OCI-LY1 (cell line): ENCODE data around the gene SLC22A12.

Experiments used
- H2AFZ ChIP-seq: fragments of 200-600 bp; sonication (generic), shearing (Covaris generic); 2 replicates; pipeline ENCODE4 v1.6.0; 2014; ENCODE audit warnings: antibody characterized with exemption, mild to moderate bottlenecking, low read length
- H3F3A ChIP-seq: fragments of 200-600 bp; sonication (generic), shearing (Covaris generic); 2 replicates; pipeline ENCODE4 v1.6.0; 2014; ENCODE audit warnings: mild to moderate bottlenecking, antibody characterized with exemption, low read length, moderate library complexity; ENCODE audit not compliant: insufficient read depth
- H3K27ac ChIP-seq: fragments of 200-600 bp; sonication (generic); 2 replicates; pipeline ENCODE4 v1.5.1; 2014; ENCODE audit warnings: low read length, mixed run types, mild to moderate bottlenecking, low read depth; ENCODE audit not compliant: poor library complexity, severe bottlenecking
- H3K27me3 ChIP-seq: fragments of 200-600 bp; sonication (generic); 2 replicates; pipeline ENCODE4 v1.6.0; 2014; ENCODE audit warnings: antibody characterized with exemption, mild to moderate bottlenecking, low read length, moderate library complexity; ENCODE audit not compliant: insufficient read depth
- H3K36me3 ChIP-seq: fragments of 200-600 bp; sonication (generic); 2 replicates; pipeline ENCODE4 v1.6.1; 2014; ENCODE audit warnings: mild to moderate bottlenecking, antibody characterized with exemption, low read length, moderate library complexity, mixed read lengths; ENCODE audit not compliant: insufficient read depth
- H3K4me1 ChIP-seq: fragments of 200-600 bp; sonication (generic); 2 replicates; pipeline ENCODE4 v1.5.1; 2014; ENCODE audit warnings: mild to moderate bottlenecking, low read length, moderate library complexity; ENCODE audit not compliant: insufficient read depth, severe bottlenecking
- H3K4me2 ChIP-seq: fragments of 200-600 bp; sonication (generic), shearing (Covaris generic); 2 replicates; pipeline ENCODE4 v1.6.1; 2014; ENCODE audit warnings: low read length
- H3K4me3 ChIP-seq: fragments of 200-600 bp; sonication (generic); 2 replicates; pipeline ENCODE4 v1.5.1; 2014; ENCODE audit warnings: low read length, low read depth, mild to moderate bottlenecking, mixed read lengths; ENCODE audit not compliant: poor library complexity, severe bottlenecking
- H3K79me2 ChIP-seq: fragments of 200-600 bp; shearing (Covaris generic); 2 replicates; pipeline ENCODE4 v1.6.1; 2016; ENCODE audit warnings: mixed run types, low read length, mixed read lengths; ENCODE audit not compliant: insufficient read depth
- H3K9ac ChIP-seq: fragments of 200-600 bp; sonication (generic), shearing (Covaris generic); 2 replicates; pipeline ENCODE4 v1.6.1; 2014; ENCODE audit warnings: mild to moderate bottlenecking, low read length, mixed read lengths
- H3K9me2 ChIP-seq: fragments of 200-600 bp; sonication (generic), shearing (Covaris generic); 2 replicates; pipeline ENCODE4 v1.6.1; 2014; ENCODE audit warnings: low read depth, mild to moderate bottlenecking, low read length, mixed read lengths
- H3K9me3 ChIP-seq: fragments of 200-600 bp; shearing (Covaris generic); 2 replicates; pipeline ENCODE4 v1.6.1; 2014; ENCODE audit warnings: low read length, mixed read lengths
- H4K20me1 ChIP-seq: fragments of 200-600 bp; sonication (generic), shearing (Covaris generic); 2 replicates; pipeline ENCODE4 v1.6.0; 2016; ENCODE audit warnings: mild to moderate bottlenecking, low read length; ENCODE audit not compliant: insufficient read depth
- EZH2 ChIP-seq: fragments of 200-600 bp; sonication (generic), shearing (Covaris generic); IDR thresholded peaks from 2 replicates; pipeline ENCODE4 v1.8.0; 2017; ENCODE audit warnings: borderline replicate concordance, mixed run types, mild to moderate bottlenecking, antibody characterized with exemption, low read length, moderate library complexity, mixed read lengths
- TF ChIP-seq, protein P1 (sequence below): fragments of 200-600 bp; sonication (generic), shearing (Covaris generic); IDR thresholded peaks from 2 replicates; pipeline ENCODE4 v1.5.1; 2017; ENCODE audit warnings: mild to moderate bottlenecking, antibody characterized with exemption, low read length, moderate library complexity, mixed read lengths

The SLC22A12 gene

DNA sequence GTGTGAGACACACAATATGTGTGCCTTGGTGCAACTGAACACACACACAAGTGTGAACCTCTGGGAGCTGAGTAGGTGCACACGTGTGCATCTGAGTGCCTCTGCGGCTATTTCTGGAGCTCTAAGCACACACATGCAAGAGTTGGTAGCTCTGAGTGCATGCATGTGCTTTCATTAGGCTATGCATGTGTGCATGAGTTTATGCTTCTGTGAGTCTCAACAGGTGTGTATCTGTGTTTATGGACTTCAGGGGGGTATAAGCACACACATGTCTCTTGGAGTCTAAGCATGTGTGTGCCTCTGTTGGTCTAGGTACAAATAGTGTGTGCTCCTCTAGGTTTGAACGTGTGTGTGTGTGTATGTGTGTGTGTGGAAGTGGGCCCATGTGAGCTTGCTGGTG, 25.8 kb downstream of the SLC22A12 start:
- Histone ChIP-seq H3K4me2 (no peak overlapping the region), H3K36me3 (no peaks in the 10 kb centered on the region), H2AFZ (no peak overlapping the region), H3K4me3 (no peak overlapping the region), H3K4me1 (no peaks in the 10 kb centered on the region), H4K20me1 (no peaks in the 10 kb centered on the region), H3K9ac (no peak overlapping the region), H3F3A (no peaks in the 10 kb centered on the region), H3K27ac (no peak overlapping the region), H3K27me3 (peaks cover 6% of the 10 kb centered on the region; the same call in 1 of the 2 replicates), H3K9me2 (no peaks in the 10 kb centered on the region), H3K9me3 (no peaks in the 10 kb centered on the region), H3K79me2 (no peaks in the 10 kb centered on the region)
- TF ChIP-seq, protein P1, sequence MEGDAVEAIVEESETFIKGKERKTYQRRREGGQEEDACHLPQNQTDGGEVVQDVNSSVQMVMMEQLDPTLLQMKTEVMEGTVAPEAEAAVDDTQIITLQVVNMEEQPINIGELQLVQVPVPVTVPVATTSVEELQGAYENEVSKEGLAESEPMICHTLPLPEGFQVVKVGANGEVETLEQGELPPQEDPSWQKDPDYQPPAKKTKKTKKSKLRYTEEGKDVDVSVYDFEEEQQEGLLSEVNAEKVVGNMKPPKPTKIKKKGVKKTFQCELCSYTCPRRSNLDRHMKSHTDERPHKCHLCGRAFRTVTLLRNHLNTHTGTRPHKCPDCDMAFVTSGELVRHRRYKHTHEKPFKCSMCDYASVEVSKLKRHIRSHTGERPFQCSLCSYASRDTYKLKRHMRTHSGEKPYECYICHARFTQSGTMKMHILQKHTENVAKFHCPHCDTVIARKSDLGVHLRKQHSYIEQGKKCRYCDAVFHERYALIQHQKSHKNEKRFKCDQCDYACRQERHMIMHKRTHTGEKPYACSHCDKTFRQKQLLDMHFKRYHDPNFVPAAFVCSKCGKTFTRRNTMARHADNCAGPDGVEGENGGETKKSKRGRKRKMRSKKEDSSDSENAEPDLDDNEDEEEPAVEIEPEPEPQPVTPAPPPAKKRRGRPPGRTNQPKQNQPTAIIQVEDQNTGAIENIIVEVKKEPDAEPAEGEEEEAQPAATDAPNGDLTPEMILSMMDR, result no peak
- no peak for TF ChIP-seq EZH2

DNA sequence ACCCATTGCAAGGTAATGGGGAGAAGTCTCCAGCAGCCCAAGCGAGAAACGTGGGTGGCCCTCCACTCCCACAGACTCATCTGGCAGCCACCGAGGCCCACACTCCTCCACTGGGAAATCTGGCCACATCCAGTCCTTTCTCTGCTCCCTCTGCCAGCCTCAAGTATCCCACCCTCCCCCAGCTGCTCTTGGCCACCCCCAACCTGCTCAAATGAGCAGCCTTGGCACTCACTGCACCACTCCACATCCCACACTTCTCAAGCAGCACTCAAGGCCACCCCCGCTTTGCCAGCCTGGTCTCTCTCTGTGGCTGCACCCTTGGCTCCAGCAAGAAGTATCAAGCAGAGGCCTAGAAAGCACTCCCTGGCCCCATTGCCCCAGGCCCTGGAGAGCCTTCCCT, 28.2 kb downstream of the SLC22A12 start:
- Histone ChIP-seq H3K36me3 (no peaks in the 10 kb centered on the region), H4K20me1 (no peaks in the 10 kb centered on the region), H3K27ac (no peak overlapping the region), H3K4me3 (no peak overlapping the region), H3K9me2 (no peaks in the 10 kb centered on the region), H3K4me1 (no peaks in the 10 kb centered on the region), H3K79me2 (no peaks in the 10 kb centered on the region), H3K27me3 (no peaks in the 10 kb centered on the region), H3F3A (no peaks in the 10 kb centered on the region), H3K4me2 (no peak overlapping the region), H2AFZ (no peak overlapping the region), H3K9me3 (no peaks in the 10 kb centered on the region), H3K9ac (no peak overlapping the region)
- TF ChIP-seq EZH2, result no peak
- TF ChIP-seq, protein P1, result no peak

DNA sequence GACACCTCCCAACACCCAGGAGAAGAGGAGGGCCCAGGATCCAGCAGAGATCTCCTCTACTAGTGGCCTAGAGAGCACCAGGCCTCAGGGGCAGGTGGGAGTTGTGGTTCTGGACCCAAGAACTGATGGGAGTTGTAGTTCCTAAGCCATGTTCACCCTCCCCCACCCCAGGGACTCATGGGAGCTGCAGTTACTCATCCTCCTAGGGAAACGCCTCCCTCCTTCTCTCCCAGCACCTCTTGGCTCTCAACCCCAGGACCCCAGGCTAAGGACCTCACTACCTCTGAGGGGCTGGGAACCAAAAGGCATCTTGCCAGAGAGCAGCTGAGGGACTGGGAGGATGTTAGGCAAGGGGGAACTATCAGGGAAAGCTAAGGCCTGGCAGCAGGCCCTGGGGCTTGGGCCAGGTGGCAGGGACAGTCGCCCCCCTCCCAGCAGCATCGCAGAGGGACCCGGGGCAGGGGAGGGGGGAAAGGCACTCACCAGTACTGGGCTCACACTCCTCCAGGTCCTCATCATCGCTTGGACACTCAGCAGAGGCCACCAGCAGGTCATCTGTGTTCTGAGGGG, 28.9 kb downstream of the SLC22A12 start:
- no peaks in the 10 kb centered on the region for H3K9me2 ChIP-seq
- H3K4me2 ChIP-seq, result no peak overlapping the region
- no peak for TF ChIP-seq EZH2
- TF ChIP-seq, protein P1, result no peak
- no peaks in the 10 kb centered on the region for H3K36me3 ChIP-seq
- H3K27me3 ChIP-seq, result no peaks in the 10 kb centered on the region
- H3K4me3 ChIP-seq, result no peak overlapping the region
- H3K9ac ChIP-seq, result no peak overlapping the region
- no peaks in the 10 kb centered on the region for H3K9me3 ChIP-seq
- H3K4me1 ChIP-seq, result no peaks in the 10 kb centered on the region
- H3F3A ChIP-seq, result no peaks in the 10 kb centered on the region
- H3K27ac ChIP-seq, result no peak overlapping the region
- H3K79me2 ChIP-seq, result no peaks in the 10 kb centered on the region
- no peaks in the 10 kb centered on the region for H4K20me1 ChIP-seq
- H2AFZ ChIP-seq, result no peak overlapping the region
